Daoy (cell line): Measurements from ENCODE around the gene GPR61. TPM values are rescaled to one million over a fixed set of nuclear protein-coding genes. Genes with fewer than 3 reads are reported as not detected.
A peak's percentile ranks its signal among the peaks of the same experiment; 100 is the strongest.

ENCODE experiments used
- DNase-seq: peaks from one replicate; pipeline ENCODE4 v3.0.0-alpha.2; 2015; ENCODE audit warnings: low read depth
- total RNA-seq: library from RNA; depleted of rRNA; stranded (reverse); fragments of >200 nt; shearing (Covaris generic); gene quantifications from 2 replicates; pipeline ENCODE4 v1.2.3, GENCODE V29; 2014; rRNA removed

The GPR61 gene
- total RNA-seq, result not detected in 2 replicates

GRCh38 chr1:109539676-109540075 lies at the start of gene GPR61:
Gene GPR61 (plus strand): TSS chr1:109539872. CDS start chr1:109543023, 3,151 bp downstream.
- DNase-seq, result no peak

- DNase-seq, result peak; percentile 69
Observed at GRCh38 chr1:109490029-109490933, 49.4 kb upstream of the GPR61 start.

- no peak for DNase-seq
Observed at GRCh38 chr1:109490934-109491302, 48.8 kb upstream of the GPR61 start.

GRCh38 chr1:109491372-109491771 lies 48.3 kb upstream of the GPR61 start:
- DNase-seq, result no peak

- DNase-seq, result no peak
Observed at GRCh38 chr1:109492779-109493178, 46.9 kb upstream of the GPR61 start.

GRCh38 chr1:109493227-109493626 lies 46.4 kb upstream of the GPR61 start:
- no peak for DNase-seq

GRCh38 chr1:109493805-109494539 lies 45.7 kb upstream of the GPR61 start, which contains the start of gene CYB561D1:
Gene CYB561D1 (plus strand): TSS chr1:109494094. CDS start chr1:109494140, 46 bp downstream.
- peak; percentile 95 for DNase-seq

GRCh38 chr1:109495738-109496137 lies 43.9 kb upstream of the GPR61 start:
- DNase-seq, result no peak

GRCh38 chr1:109497449-109498160 lies 42.1 kb upstream of the GPR61 start:
- no peak for DNase-seq

- DNase-seq, result peak; percentile 47
Observed at GRCh38 chr1:109498161-109498801, 41.4 kb upstream of the GPR61 start.

GRCh38 chr1:109499081-109499480 lies 40.6 kb upstream of the GPR61 start:
- no peak for DNase-seq

GRCh38 chr1:109499661-109500536 lies 39.8 kb upstream of the GPR61 start:
- DNase-seq, result peak; percentile 53

- DNase-seq, result no peak
Observed at GRCh38 chr1:109500941-109501381, 38.7 kb upstream of the GPR61 start.

- DNase-seq, result no peak
Observed at GRCh38 chr1:109501644-109502363, 37.9 kb upstream of the GPR61 start.

- DNase-seq, result no peak
Observed at GRCh38 chr1:109502364-109502851, 37.3 kb upstream of the GPR61 start.

- DNase-seq, result no peak
Observed at GRCh38 chr1:109503935-109504334, 35.7 kb upstream of the GPR61 start.

GRCh38 chr1:109504974-109505373 lies 34.7 kb upstream of the GPR61 start:
- no peak for DNase-seq

- DNase-seq, result no peak
Observed at GRCh38 chr1:109508001-109508872, 31.4 kb upstream of the GPR61 start.

GRCh38 chr1:109508873-109509175 lies 30.8 kb upstream of the GPR61 start:
- DNase-seq, result no peak
